ENCODE measurements around the gene BMPR1A. TPM values are rescaled to one million over a fixed set of nuclear protein-coding genes. Genes with fewer than 3 reads are reported as not detected.

BMPR1A gene
- total RNA-seq, 1 experiment from 2014 or later = 94.3 TPM

DNA sequence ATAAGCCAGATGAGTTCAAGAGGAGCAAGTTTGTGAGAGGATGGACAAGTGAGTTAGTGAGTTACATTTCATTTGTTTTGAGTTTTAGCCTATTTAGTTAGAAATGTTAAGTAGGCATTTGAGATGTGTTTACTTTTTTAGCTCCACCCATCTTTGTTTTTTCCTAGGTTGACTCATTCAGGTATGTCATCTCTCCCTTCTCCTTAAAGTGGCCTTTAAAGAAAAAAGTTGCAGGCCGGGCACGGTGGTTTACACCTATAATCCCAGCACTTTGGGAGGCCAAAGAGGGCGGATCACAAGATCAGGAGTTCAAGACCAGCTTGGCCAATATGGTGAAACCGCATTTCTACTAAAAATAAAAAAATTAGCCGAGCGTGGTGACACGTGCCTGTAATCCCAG is 71.2 kb downstream of the BMPR1A start:
- no peaks in the 10 kb centered on the region; the same call in 1 of the 2 replicates for H3K4me1 ChIP-seq (ENCODE audit: control insufficient read depth, insufficient read depth, low read length)
- no peak overlapping the region for H3K27ac ChIP-seq (ENCODE audit: low read length)
- DNase-seq (ENCODE audit: low read depth, low spot score) (no peak), ATAC-seq (no peak)
- H3K27me3 ChIP-seq (ENCODE audit: control insufficient read depth, insufficient read depth, low read length) = no peaks in the 10 kb centered on the region
- H3K9me3 ChIP-seq (ENCODE audit: control insufficient read depth, insufficient read depth, low read depth, low read length) = no peaks in the 10 kb centered on the region
- H3K4me3 ChIP-seq (ENCODE audit: low read depth in 2 of 2, low read length in 2 of 2) = no peak overlapping the region
- in situ Hi-C loops (cut with HindIII; ENCODE audit: low pct_unique_long_range_greater_than_20kb, low sequenced_read_pairs) (no loop called here), intact Hi-C loops (cut with micrococcal nuclease; ENCODE audit: unreplicated experiment) (no loop called here)
- BruUV-seq (replicated peaks) = no TSS peak
- TF ChIP-seq POLR2AphosphoS5 (IDR thresholded peaks at IDR 0.05; ENCODE audit: low read depth, low read length) (no peak), TCF7L2 (IDR thresholded peaks at IDR 0.05; ENCODE audit: low read depth, low read length) (no peak), SIN3A (IDR thresholded peaks at IDR 0.05; ENCODE audit: borderline replicate concordance, insufficient read depth, low read depth, low read length) (no peak)
- TF ChIP-seq, protein P1, sequence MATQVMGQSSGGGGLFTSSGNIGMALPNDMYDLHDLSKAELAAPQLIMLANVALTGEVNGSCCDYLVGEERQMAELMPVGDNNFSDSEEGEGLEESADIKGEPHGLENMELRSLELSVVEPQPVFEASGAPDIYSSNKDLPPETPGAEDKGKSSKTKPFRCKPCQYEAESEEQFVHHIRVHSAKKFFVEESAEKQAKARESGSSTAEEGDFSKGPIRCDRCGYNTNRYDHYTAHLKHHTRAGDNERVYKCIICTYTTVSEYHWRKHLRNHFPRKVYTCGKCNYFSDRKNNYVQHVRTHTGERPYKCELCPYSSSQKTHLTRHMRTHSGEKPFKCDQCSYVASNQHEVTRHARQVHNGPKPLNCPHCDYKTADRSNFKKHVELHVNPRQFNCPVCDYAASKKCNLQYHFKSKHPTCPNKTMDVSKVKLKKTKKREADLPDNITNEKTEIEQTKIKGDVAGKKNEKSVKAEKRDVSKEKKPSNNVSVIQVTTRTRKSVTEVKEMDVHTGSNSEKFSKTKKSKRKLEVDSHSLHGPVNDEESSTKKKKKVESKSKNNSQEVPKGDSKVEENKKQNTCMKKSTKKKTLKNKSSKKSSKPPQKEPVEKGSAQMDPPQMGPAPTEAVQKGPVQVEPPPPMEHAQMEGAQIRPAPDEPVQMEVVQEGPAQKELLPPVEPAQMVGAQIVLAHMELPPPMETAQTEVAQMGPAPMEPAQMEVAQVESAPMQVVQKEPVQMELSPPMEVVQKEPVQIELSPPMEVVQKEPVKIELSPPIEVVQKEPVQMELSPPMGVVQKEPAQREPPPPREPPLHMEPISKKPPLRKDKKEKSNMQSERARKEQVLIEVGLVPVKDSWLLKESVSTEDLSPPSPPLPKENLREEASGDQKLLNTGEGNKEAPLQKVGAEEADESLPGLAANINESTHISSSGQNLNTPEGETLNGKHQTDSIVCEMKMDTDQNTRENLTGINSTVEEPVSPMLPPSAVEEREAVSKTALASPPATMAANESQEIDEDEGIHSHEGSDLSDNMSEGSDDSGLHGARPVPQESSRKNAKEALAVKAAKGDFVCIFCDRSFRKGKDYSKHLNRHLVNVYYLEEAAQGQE (IDR thresholded peaks at IDR 0.05; ENCODE audit: insufficient read depth in 1 of 2, low read depth in 2 of 2, low read length in 1 of 2) = no peak
- TF ChIP-seq, protein P2, sequence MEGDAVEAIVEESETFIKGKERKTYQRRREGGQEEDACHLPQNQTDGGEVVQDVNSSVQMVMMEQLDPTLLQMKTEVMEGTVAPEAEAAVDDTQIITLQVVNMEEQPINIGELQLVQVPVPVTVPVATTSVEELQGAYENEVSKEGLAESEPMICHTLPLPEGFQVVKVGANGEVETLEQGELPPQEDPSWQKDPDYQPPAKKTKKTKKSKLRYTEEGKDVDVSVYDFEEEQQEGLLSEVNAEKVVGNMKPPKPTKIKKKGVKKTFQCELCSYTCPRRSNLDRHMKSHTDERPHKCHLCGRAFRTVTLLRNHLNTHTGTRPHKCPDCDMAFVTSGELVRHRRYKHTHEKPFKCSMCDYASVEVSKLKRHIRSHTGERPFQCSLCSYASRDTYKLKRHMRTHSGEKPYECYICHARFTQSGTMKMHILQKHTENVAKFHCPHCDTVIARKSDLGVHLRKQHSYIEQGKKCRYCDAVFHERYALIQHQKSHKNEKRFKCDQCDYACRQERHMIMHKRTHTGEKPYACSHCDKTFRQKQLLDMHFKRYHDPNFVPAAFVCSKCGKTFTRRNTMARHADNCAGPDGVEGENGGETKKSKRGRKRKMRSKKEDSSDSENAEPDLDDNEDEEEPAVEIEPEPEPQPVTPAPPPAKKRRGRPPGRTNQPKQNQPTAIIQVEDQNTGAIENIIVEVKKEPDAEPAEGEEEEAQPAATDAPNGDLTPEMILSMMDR (IDR thresholded peaks at IDR 0.05) = no peak
- CTCF ChIA-PET = no interaction called here
- POLR2A ChIA-PET = no interaction called here
- no peaks in the 10 kb centered on the region for H3K36me3 ChIP-seq (ENCODE audit: control insufficient read depth, insufficient read depth, low read length)

DNA sequence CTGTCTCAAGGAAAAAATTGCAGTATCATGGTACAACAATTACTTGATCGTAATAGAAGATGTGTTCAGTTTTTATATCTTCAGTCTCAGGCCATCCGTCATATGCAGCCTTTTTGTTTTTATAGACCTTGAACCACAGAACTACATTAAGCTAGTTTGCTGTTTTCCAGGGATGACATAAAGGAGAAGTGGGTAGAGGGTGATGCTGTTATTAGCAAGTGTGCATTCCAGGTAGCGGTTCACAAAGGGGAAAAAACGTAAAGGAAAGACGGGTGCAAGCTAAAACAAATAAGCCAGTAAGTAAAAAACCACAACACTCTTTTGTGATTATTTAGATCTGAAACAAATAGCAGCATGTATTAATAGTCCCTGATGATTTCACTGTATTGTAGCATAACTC is 71.7 kb downstream of the BMPR1A start:
- ATAC-seq (no peak), DNase-seq (ENCODE audit: low read depth, low spot score) (no peak)
- H3K9me3 ChIP-seq (ENCODE audit: control insufficient read depth, insufficient read depth, low read depth, low read length) = no peaks in the 10 kb centered on the region
- BruUV-seq (replicated peaks) = no TSS peak
- no peak overlapping the region for H3K4me3 ChIP-seq (ENCODE audit: low read depth in 2 of 2, low read length in 2 of 2)
- H3K27ac ChIP-seq (ENCODE audit: low read length) = no peak overlapping the region
- TF ChIP-seq, protein P2 (IDR thresholded peaks at IDR 0.05) = no peak
- TF ChIP-seq TCF7L2 (IDR thresholded peaks at IDR 0.05; ENCODE audit: low read depth, low read length) (no peak), SIN3A (IDR thresholded peaks at IDR 0.05; ENCODE audit: borderline replicate concordance, insufficient read depth, low read depth, low read length) (no peak), POLR2AphosphoS5 (IDR thresholded peaks at IDR 0.05; ENCODE audit: low read depth, low read length) (no peak)
- TF ChIP-seq, protein P1 (IDR thresholded peaks at IDR 0.05; ENCODE audit: insufficient read depth in 1 of 2, low read depth in 2 of 2, low read length in 1 of 2) = no peak
- intact Hi-C loops (cut with micrococcal nuclease; ENCODE audit: unreplicated experiment) = no loop called here
- in situ Hi-C loops (cut with HindIII; ENCODE audit: low pct_unique_long_range_greater_than_20kb, low sequenced_read_pairs) = no loop called here
- ChIA-PET CTCF (no interaction called here), POLR2A (no interaction called here)
- no peaks in the 10 kb centered on the region for H3K27me3 ChIP-seq (ENCODE audit: control insufficient read depth, insufficient read depth, low read length)
- no peaks in the 10 kb centered on the region; the same call in 1 of the 2 replicates for H3K4me1 ChIP-seq (ENCODE audit: control insufficient read depth, insufficient read depth, low read length)
- H3K36me3 ChIP-seq (ENCODE audit: control insufficient read depth, insufficient read depth, low read length) = no peaks in the 10 kb centered on the region

Measured in Panc1 (cell line).